OCI-LY1 (cell line): ENCODE results near the gene GAB4.

ENCODE experiments used
- EZH2 ChIP-seq: fragments of 200-600 bp; sonication (generic), shearing (Covaris generic); IDR thresholded peaks from 2 replicates; pipeline ENCODE4 v1.8.0; 2017; ENCODE audit warnings: borderline replicate concordance, mixed run types, mild to moderate bottlenecking, antibody characterized with exemption, low read length, moderate library complexity, mixed read lengths
- TF ChIP-seq, protein P1 (sequence below): fragments of 200-600 bp; sonication (generic), shearing (Covaris generic); IDR thresholded peaks from 2 replicates; pipeline ENCODE4 v1.5.1; 2017; ENCODE audit warnings: mild to moderate bottlenecking, antibody characterized with exemption, low read length, moderate library complexity, mixed read lengths

GRCh38 chr22:16953206-16954059, 54.6 kb downstream of the GAB4 start:
- TF ChIP-seq, protein P1, sequence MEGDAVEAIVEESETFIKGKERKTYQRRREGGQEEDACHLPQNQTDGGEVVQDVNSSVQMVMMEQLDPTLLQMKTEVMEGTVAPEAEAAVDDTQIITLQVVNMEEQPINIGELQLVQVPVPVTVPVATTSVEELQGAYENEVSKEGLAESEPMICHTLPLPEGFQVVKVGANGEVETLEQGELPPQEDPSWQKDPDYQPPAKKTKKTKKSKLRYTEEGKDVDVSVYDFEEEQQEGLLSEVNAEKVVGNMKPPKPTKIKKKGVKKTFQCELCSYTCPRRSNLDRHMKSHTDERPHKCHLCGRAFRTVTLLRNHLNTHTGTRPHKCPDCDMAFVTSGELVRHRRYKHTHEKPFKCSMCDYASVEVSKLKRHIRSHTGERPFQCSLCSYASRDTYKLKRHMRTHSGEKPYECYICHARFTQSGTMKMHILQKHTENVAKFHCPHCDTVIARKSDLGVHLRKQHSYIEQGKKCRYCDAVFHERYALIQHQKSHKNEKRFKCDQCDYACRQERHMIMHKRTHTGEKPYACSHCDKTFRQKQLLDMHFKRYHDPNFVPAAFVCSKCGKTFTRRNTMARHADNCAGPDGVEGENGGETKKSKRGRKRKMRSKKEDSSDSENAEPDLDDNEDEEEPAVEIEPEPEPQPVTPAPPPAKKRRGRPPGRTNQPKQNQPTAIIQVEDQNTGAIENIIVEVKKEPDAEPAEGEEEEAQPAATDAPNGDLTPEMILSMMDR: no peak
- TF ChIP-seq EZH2: no peak
